ENCODE measurements around the gene FANCM.

DNA sequence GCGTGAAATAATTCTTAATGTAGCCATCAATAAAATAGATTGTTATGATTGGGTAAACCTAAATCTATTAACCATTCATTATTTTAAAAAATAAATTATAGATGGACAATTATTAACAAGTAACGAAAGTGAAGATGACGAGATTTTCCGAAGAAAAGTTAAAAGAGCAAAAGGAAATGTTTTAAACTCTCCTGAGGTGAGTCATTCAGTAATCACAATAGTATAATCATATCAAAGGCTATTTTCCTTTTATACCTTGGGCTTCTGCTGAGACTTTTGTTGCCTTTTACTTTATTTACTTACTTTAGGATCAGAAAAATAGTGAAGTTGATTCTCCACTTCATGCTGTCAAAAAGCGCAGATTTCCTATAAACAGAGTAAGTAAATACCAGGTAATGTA, 45.6 kb downstream of the FANCM start:
- TF ChIP-seq EZH2 (IDR thresholded peaks at IDR 0.05; ENCODE audit: insufficient read depth, poor library complexity, severe bottlenecking) (no peak), EZH2phosphoT487 (IDR thresholded peaks at IDR 0.05; ENCODE audit: insufficient read depth, low read depth) (no peak)
